Measurements from ENCODE around the gene TACC2.
"Not testable (repeated sequence)": the region's sequence is repeated elsewhere in the genome, so short reads cannot be mapped to it uniquely, and the experiment has no call there.

The TACC2 gene

GRCh38 chr10:121999301-121999700 lies 10.3 kb downstream of the TACC2 start:
- DNase-seq, result no peak
- TF ChIP-seq POLR2A (IDR thresholded peaks at IDR 0.05; ENCODE audit: low read length) (no peak), GATA1 (IDR thresholded peaks at IDR 0.05; ENCODE audit: low read depth, low read length) (no peak)

GRCh38 chr10:122001698-122002097 lies 12.7 kb downstream of the TACC2 start:
- TF ChIP-seq GATA1 (IDR thresholded peaks at IDR 0.05; ENCODE audit: low read depth, low read length) (no peak), POLR2A (IDR thresholded peaks at IDR 0.05; ENCODE audit: low read length) (no peak)
- no peak for DNase-seq

GRCh38 chr10:122007415-122007814 lies 18.5 kb downstream of the TACC2 start:
- DNase-seq, result no peak
- TF ChIP-seq GATA1 (IDR thresholded peaks at IDR 0.05; ENCODE audit: low read depth, low read length), result no peak
- TF ChIP-seq POLR2A (IDR thresholded peaks at IDR 0.05; ENCODE audit: low read length), result no peak

GRCh38 chr10:122010405-122011050 lies 21.6 kb downstream of the TACC2 start:
- TF ChIP-seq POLR2A (IDR thresholded peaks at IDR 0.05; ENCODE audit: low read length), result no peak
- no peak for TF ChIP-seq GATA1 (IDR thresholded peaks at IDR 0.05; ENCODE audit: low read depth, low read length)
- DNase-seq, result no peak

DNA sequence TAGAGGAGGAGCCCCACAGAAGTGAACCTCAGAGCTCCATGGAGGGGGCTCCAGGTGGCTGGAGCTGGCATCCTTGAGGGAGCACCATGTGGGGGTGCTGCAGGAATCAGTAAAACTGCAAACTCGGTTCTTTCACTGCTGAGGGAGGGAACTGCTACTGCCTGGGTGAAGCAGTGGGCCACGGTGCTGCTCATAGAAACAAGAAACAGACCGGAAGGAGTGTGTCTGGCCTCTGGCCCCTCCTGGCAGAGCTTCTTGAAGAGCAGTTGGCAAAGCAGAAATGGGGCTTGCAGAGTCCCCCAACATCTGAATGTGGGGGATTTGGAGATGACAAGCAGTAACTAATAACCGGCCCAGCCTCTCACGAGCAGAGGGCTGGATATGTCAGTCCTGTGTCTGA lies 23.8 kb downstream of the TACC2 start:
- DNase-seq, result no peak
- no peak for TF ChIP-seq GATA1 (IDR thresholded peaks at IDR 0.05; ENCODE audit: low read depth, low read length)
- no peak for TF ChIP-seq POLR2A (IDR thresholded peaks at IDR 0.05; ENCODE audit: low read length)

DNA sequence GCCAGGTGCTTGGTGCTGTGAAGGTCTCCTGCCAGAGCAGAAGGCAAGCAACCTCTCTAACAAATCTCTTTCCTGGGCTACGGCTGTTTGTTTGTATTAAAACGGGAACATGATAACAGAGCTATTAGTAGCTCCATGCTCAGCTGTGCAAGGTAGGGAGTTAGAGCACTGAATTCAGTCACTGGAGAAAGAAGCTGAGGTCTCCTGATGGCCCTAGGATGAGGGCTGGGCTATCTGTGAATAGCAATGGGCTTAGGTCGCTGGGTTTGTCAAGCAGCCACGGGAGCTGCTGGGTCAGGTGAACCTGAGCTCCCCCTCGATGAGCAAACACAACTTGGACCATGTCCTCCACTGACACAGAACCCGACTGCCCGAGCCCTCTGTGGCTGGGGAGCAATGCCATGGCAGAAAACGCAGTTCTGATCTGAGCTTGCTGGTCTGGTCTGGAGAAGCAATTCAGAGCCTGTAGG lies 24.4 kb downstream of the TACC2 start:
- no peak for DNase-seq
- TF ChIP-seq POLR2A (IDR thresholded peaks at IDR 0.05; ENCODE audit: low read length), result no peak
- TF ChIP-seq GATA1 (IDR thresholded peaks at IDR 0.05; ENCODE audit: low read depth, low read length), result no peak

DNA sequence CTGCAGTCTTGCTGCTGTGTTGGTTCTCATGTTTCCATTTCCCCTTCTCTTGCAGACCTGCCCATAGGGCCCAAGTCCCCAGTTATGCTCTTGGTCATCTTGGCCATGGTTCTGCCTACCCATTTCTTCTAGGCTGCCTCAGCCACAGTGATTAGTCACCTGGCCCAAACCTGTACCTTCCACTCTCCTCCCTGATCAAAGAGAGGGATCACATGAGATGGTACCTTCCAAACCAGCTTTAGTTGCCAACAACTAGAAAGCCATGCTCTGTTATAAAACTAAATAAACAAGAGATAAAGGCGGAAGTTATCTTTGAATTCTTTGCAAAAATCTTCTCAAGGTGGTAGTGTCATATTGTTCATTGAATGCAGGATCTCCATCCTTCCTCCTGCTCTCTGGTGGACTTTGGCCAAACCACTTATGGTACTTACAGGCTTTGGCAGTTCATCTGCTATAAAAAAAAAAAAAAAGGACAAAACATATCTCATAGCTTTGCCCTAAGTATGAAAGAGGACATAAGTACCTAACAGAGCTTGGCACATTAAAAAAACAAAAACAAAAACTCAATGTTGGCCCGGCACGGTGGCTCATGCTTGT lies 25.8 kb downstream of the TACC2 start:
- TF ChIP-seq POLR2A (IDR thresholded peaks at IDR 0.05; ENCODE audit: low read length) (no peak), GATA1 (IDR thresholded peaks at IDR 0.05; ENCODE audit: low read depth, low read length) (no peak)
- no peak for DNase-seq

GRCh38 chr10:122017926-122018325 lies 29.0 kb downstream of the TACC2 start:
- DNase-seq, result not testable (repeated sequence)

DNA sequence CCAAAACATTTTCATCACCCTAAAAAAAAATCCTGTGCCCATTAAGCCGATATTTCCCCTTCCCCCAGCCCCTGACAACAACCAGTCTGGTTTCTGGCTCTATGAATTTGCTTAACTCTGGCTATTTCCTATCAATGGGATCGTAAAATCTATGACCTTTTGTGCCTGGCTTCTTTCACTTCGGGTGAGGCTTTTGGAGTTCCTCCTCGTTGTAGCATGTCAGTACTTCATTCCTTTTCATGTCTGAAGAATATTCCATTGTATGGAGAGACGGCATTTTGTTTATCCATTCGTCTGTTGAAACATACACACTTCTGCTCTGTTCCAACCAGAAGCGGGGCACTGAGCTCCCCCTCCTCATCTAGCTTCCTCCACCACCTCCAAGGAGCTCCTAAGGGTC lies 29.5 kb downstream of the TACC2 start:
- TF ChIP-seq POLR2A (IDR thresholded peaks at IDR 0.05; ENCODE audit: low read length) (no peak), GATA1 (IDR thresholded peaks at IDR 0.05; ENCODE audit: low read depth, low read length) (no peak)
- no peak for DNase-seq

DNA sequence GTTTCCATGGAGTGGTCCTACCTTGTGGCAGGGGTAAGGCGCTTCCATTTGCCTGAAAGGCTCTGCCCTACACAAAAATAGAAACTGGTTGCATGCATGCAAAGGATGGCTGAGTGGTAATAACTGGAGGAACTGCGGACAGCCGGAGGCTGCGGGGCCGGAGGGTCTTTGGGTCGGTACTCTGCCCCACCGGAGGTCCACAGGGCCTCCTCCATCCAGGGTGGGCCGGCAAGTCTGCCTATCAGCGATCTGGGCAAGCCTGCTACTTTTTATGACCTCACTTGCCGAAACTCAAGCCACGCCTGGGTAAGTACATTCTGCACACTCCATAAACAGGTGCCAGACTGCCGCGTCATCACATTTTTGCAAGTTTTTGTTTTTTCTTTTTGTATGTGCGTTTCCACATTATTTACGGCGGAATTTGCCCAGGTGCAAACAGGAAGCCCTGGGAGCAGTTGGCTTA lies 30.0 kb downstream of the TACC2 start:
- TF ChIP-seq GATA1 (IDR thresholded peaks at IDR 0.05; ENCODE audit: low read depth, low read length) (no peak), POLR2A (IDR thresholded peaks at IDR 0.05; ENCODE audit: low read length) (no peak)
- no peak for DNase-seq

- TF ChIP-seq GATA1 (IDR thresholded peaks at IDR 0.05; ENCODE audit: low read depth, low read length), result no peak
- TF ChIP-seq POLR2A (IDR thresholded peaks at IDR 0.05; ENCODE audit: low read length), result no peak
- no peak for DNase-seq
Observed at GRCh38 chr10:122019414-122019975, 30.5 kb downstream of the TACC2 start.

DNA sequence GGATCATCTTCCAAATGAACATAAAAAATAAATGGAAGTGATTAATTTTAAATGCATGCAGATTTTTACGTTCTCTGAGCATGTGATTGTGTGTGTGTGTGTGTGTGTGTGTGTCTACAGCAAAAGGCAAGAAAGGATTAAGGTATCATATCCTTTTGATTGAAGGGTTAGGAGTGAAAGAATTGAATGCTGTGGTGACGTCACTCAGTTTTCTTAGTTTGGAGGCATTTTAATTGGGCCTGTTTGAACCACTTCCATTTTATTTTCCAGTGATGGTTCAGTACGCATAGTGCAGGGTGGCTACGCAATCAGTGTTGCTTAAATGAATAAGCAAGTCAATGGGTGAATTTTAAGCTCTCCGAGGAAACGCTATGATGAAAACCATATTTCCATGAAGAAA lies 31.3 kb downstream of the TACC2 start:
- TF ChIP-seq GATA1 (IDR thresholded peaks at IDR 0.05; ENCODE audit: low read depth, low read length), result no peak
- TF ChIP-seq POLR2A (IDR thresholded peaks at IDR 0.05; ENCODE audit: low read length), result no peak
- DNase-seq, result no peak

DNA sequence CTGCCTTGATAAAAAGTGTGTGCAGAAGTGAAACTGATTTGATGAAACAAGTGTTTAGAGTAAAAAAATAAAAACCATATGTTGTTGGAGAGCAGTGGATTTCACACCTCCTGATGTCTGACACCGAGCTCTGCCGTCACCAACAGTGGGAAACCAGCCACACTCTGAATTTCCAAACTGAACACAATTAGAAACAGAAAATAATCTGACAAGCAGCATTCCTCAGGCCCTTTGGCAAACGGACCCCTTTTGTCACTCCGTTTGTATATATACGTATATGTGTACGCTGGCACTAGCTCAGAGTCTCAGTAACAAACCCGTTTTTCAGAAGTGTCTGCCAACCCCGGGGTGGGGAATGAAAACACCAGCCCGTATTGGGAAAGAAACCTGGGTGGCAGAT lies 32.4 kb downstream of the TACC2 start:
- TF ChIP-seq POLR2A (IDR thresholded peaks at IDR 0.05; ENCODE audit: low read length) (no peak), GATA1 (IDR thresholded peaks at IDR 0.05; ENCODE audit: low read depth, low read length) (no peak)
- no peak for DNase-seq

GRCh38 chr10:122021828-122022227 lies 32.9 kb downstream of the TACC2 start:
- DNase-seq, result no peak
- TF ChIP-seq GATA1 (IDR thresholded peaks at IDR 0.05; ENCODE audit: low read depth, low read length) (no peak), POLR2A (IDR thresholded peaks at IDR 0.05; ENCODE audit: low read length) (no peak)

GRCh38 chr10:122022276-122022675 lies 33.3 kb downstream of the TACC2 start:
- TF ChIP-seq POLR2A (IDR thresholded peaks at IDR 0.05; ENCODE audit: low read length) (no peak), GATA1 (IDR thresholded peaks at IDR 0.05; ENCODE audit: low read depth, low read length) (no peak)
- DNase-seq, result no peak

DNA sequence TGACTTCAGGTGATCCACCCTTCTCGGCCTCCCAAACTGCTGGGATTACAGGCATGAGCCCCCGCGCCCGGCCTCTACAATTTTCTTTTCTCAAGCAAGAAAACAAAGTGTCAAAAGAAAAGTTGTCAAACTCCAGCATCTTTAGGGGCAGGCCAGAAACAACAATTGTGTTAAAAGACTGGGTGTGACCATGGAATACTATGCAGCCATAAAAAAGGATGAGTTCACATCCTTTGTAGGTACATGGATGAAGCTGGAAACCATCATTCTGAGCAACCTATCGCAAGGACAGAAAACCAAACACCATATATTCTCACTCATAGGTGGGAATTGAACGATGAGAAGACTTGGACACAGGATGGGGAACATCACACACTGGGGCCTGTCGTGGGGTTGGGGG lies 34.3 kb downstream of the TACC2 start:
- not testable (repeated sequence) for DNase-seq
